Measurements from ENCODE around the gene SLC38A10. TPM values are rescaled to one million over a fixed set of nuclear protein-coding genes. Genes with fewer than 3 reads are reported as not detected.
"Not testable (repeated sequence)": the region's sequence is repeated elsewhere in the genome, so short reads cannot be mapped to it uniquely, and the experiment has no call there.

Gene SLC38A10
- total RNA-seq, 1 donor from 2014 or later, result 135 TPM

DNA sequence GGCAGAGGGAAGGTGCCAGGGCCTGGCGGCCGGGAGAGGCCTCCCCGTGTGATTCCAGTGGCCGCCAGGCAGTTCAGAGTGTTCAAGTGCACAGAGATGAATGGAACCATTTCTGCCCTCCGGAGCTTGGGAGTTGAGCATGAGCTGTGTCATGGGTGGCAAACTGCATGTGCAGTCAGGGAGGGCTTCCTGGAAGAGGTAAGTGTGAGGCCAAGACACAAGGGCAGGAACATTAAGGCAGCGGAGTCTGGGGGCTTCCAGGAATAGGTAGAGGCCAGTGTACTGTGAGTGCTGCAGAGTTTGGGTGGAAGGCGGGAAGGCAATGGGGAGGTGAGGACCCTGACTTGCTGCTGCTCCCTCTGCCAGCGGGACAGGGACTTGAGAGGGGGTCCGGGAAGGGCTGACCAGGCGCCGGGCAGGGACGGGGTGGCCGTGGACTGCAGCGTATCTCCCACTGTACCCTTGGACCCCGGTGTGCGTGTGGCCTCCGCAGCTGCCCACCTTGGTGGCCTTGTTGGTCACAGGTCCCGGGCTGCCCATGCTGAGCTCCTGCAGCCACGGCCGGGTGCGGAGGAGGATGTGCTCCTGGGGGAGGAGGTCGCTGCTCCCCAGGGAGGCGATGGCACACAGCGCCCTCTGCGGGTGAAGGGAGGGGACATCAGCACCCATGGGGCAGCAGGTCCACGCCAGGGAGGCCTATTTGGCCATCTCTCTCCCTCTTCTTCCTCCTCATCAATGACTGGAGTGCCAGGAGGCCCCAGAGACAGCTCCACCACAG is 64.9 kb downstream of the SLC38A10 start:
- no peak for DNase-seq (ENCODE audit: low spot score)

DNA sequence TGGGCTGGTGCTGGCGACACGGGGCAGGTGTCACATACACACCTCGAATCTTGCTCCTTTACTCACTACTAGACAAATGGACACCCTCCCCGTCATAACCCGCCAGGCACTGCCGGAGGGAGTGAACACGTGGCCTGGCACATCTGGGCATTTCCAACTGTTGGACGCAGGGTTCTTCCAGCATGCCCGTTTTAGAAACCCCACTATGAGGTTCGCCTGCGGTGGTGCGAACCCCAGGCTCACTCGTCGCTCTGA is 65.5 kb downstream of the SLC38A10 start:
- no peak for DNase-seq (ENCODE audit: low spot score)

DNA sequence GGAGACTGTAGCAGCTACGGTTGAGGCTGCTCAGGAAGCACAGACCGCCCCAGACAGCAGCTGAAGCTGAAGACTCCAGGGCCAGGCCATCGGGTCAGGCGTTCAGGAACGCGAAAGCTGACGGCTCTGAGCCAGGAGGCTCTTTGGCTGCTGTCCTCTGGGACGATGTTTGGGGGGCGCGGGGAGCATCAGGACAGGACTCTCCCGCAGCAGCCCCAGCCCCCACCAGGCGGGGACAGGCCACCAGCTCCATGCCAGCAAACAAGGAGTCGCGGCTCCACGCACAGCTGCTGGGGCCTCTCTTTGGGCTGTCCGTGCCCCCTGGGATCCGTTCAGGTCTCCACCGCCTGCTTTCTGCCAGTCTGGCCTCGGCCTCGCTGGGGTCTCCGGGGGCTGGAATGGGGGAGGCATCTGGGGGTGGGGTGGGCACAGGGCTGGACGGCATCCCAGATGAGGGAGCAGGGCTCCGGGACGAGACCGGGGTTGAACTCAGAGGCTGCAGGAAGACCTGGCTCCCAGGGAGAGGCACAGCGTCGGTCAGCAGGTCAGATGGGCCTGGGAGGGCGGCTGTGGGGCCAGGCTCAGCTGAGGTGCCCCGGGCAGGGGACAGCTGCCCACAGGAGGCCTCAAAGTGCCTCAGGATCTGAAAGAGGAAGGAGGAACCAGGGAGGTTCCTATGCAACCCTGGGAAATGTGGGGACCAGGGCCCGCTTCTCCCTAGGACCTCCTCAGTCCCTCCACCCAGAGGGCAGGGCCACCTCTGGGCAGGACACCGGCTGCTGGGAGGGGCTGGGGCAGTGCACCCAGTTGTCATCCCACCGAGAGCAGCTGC is 66.1 kb downstream of the SLC38A10 start:
- DNase-seq (ENCODE audit: low spot score), result no peak

DNA sequence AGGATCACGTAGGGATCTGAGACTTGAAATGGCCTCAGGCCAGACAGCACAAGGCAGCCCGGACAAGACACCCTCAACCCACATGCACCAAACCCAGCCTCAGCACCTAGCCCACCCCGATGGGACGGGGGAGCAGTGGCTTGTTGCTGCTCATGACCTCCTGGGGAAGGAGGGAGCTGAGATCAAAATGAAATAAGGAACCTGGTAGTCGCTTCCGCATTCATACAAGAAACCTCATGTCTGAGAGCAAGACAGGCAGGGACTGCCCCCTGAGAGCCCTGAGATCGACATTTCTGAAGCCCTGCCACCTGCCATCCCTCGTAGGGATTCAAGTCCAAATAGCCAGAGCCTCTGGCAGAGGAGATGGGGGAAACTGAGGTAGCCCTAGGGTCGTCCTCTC is 66.7 kb downstream of the SLC38A10 start:
- DNase-seq (ENCODE audit: low spot score), result no peak

DNA sequence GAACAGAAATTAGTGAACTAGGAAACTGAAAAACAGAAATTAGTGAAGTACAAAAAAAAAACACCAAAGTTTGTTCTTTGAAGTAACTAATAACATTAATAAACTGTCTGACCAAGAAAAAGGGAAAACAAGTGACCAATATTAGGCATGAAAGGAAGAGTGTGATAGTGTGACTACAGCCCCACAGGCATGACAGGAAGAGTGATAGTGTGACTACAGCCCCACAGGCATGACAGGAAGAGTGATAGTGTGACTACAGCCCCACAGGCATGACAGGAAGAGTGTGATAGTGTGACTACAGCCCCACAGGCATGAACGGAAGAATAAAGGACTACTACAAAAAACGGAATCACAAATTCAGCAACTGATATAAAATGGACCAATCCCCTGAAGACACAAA is 67.5 kb downstream of the SLC38A10 start:
- DNase-seq (ENCODE audit: low spot score), result not testable (repeated sequence)

DNA sequence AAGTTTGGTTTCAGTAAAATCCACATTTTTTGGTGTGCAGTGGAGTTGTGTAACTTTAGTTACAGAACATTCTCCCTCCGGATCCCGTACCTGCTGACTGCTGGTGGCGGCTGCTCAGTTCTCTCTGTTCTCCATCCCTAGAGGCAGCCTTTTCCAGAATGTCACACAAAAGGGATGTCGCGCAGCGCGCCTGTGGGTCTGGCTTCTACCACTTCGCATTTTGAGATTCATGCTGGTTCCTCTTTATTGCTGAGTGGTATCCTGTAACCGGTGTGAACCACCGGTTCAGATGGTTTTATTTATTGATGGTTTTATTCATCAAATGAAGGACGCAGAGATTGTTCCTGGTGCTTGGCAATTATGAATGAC is 71.4 kb downstream of the SLC38A10 start:
- DNase-seq (ENCODE audit: low spot score), result no peak

DNA sequence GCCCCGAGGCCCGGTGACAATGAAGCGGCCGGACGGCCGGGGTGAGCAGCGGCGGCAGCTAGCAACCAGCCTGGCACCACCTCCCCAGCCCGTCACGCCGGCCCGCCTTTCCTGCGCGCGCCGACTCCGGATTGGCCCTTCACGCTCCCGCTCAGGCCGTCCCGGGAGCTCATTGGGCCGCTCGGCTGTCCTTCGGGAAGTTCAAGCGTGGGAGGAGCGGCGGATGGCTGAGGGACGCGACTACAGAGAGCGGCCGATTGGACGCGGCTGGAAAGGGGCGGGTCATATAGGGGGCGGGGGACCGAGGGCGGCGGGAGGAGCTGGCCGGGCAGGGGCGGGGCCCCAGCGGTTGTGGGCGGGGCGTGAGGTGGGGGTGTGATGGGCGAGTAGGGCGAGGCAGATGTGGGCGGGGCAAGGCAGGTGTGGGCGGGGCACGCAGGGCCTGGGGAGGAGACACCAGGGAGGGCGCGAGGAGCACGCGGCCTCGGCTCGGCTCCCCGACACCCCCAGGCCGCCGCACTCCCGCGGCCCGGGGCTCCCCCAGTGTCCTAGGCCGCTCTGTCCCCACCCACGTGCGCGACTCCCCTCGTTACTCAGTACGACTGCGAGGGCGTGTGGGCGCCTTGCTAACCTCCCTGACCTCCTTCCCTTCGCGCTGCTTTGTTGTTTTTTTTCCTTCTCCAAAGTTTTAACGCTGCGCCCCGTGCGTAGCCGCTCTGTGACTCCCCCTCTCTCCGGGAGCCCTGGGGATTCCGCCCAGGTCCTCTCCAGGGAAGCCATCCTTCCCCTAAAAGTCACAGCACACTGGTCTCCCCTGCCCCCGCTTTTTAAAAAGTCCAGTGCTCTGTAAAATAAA is 72.0 kb downstream of the SLC38A10 start, which contains the start of gene CEP131:
TSS of gene CEP131 (minus strand) at position 60 of the 856 bp plus-strand sequence. CDS start 2,909 bp downstream, outside the sequence.
- peak; percentile 99 for DNase-seq (ENCODE audit: low spot score)

DNA sequence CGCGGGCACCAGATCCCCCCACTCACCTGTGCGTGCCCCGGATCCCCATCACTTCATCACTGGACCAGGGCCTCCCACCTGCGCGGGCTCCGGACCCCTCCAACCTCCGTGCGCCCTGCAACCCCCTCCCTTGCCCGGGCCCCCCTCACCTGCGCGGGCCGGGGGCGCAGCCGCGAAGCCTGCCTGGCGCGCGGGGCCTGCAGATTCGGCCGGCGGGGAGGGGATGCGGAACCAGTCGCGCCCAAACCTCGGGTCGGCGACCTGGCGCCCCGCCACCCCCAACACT is 72.5 kb downstream of the SLC38A10 start:
- no peak for DNase-seq (ENCODE audit: low spot score)

DNA sequence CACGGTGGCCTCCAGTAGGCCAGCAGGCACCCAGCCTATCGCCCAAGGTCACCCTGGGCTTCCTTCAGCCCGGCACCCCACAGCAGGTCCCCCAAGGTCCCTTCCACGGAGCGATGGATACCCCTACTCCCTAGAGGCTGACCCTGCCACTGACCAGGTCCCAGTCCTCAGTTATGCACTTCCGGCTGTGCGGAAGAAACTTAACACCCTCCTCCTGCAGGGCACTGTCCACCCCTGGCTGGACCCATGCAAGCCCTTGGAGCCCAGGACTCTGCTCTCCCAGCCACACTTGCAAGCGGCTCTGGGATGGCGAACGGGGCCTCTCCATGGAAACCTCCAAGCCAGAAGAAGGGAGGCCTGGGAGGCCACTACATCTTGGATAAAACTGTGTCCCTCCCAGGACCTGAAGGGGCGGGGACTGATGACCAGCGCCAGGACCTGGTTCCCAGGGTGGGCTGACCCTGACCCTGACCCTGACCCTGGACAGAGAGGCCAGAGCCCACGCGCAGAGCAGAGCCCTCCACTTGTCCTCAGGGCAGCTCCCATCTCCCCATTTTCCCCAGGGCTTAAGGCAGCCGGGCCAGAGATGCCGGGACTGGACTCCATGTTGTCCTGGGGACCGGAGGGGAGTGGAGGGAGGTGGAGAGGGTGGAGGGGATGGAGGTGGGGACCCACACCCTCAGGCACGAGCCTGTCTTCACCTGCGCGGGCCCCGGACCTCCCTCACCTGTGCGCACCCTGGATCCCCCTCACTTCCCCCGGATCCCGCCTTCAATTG is 73.1 kb downstream of the SLC38A10 start:
- DNase-seq (ENCODE audit: low spot score), result no peak

DNA sequence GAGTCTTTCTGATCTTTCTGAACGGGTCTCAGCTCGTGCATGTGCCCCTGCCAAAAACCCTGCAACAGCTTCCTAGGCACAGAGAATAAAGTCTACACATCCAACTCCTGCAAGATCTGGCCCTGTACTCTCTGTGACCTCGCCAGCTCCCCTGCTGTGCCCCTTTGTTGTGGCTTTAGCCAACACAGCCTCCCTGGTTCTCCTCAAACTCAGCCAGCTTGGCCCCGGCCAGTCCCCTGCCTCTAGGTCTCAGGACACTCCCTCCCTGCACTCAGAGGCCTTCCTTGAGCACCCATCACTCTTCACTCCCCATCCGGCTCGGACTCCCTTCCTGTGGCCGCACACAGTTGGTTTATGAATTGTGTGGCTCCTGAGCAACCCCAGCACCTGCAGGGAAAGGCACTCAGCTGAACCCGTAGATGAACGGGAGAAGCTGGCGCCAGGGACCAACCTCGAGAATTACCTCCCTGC is 73.7 kb downstream of the SLC38A10 start:
- DNase-seq (ENCODE audit: low spot score), result no peak

DNA sequence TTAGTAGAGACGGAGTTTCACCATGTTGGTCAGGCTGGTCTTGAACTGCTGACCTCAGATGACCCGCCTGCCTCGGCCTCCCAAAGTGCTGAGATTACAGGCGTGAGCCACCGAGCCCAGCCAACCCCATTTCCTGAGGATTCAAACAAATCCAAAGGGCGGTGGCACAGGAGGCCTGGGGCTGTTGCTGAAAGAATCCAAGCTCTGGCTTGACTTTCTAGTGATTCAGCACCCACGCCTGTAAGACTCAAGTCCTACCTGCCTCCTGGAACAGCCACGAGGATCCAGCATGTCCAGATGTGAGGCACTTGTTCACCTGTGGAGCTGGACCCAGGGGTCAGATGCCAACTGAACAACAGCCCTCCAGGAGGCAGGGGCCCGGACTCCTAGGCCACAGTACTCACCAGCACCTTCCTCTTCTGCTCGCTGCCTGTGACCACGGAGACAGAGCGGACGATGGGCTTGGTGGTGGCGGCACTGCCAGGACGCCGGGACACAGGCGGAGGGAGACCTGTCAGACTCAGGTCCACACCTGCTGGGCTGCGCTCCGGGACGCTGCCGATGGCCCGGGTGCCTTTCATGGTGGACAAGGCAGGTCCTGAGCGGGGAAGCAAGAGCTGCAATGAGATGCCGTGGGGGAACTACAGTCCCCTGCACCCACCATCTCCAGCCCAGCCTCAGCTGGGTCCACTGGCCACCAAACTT is 75.5 kb downstream of the SLC38A10 start:
- no peak for DNase-seq (ENCODE audit: low spot score)

DNA sequence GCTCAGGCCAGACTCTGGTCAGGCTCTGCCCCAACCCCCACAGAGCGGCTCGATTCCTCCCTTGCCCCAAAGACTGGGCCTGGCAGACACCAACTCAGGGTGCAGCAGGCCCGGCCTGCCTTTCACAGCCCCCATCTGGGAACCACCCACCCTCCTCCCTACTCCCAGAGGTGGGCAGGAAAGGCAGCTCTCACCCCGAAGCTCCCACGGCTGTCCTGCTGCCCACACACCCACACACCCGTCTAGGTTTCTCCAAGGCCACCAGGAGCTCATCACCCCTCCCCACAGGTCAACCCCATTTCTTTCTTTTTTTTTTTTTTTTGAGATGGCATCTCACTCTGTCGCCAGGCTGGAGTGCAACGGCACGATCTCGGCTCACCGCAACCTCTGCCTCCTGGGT is 76.1 kb downstream of the SLC38A10 start:
- DNase-seq (ENCODE audit: low spot score), result no peak

DNA sequence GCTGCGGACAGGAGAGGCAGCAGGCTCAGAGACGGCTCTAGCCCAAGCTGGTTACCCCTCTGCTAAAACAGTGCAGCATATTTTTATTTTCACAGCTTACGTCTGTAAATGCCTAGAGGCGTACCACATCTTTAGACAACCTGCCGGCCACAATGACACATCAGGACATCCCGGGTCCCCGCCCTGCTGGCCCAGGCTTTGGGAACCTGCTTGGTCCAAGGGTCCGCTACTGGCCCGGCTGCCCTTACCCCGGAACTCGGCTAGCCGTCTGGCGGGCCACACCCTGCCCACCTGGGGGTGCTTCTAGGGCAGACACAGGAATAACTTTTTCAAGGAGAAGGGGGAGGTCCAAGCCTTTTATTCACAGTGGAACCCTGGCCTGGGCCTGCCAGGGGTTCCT is 76.6 kb downstream of the SLC38A10 start:
- no peak for DNase-seq (ENCODE audit: low spot score)

DNA sequence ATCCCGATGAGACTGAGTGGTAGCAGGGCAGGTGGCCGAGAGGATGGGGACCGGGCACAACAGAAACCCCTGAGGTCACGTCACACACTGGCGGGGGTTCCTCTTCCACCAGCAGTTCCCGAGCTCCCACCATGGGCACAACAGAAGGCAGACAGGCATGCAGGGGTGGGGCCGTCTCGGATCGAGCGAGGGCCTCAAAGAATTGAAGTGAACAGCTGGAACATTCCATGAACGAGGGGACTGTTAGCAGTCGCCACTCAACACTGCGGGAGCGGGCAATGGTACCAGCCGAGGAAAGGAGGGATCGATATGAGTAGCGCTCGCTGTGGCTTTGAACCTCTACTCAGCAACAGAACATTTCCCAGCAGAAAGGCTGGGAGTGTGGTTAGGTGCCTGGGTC is 77.6 kb downstream of the SLC38A10 start:
- DNase-seq (ENCODE audit: low spot score), result no peak

DNA sequence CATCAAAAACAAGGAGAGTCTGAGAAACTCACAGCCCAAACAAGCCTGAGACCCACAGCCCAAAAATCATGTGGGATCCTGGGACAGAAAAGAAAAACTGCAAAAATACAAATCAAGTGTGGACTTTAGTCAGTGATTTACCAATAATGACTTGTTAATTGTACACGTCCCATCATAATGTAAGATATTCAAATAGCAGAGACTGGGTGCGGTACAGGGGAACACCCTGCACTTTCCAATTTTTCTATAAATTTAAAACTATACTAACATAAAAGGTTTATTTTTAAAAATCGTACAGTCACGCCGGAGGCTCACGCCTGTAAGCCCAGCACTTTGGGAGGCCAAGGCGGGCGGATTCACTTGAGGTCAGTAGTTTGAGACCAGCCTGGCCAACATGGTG is 81.1 kb downstream of the SLC38A10 start:
- no peak for DNase-seq (ENCODE audit: low spot score)

DNA sequence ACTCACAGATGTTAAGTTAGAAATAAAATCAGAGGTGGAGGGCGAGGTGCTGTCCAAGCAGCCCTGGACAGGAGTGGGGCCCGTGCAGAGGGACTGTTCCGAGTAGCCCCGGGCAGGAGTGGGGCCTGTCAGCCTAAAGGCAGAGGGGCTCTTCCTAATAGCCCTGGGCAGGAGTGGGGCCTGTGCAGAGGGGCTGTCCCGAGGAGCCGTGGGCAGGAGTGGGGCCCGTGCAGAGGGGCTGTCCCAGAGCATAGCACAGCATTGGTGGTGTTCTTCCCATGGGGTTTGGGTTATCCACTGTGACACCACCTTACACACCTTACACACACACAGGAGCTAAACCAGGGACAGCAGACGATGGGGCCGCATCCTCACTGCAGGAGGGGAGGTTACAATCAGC is 82.7 kb downstream of the SLC38A10 start:
- DNase-seq (ENCODE audit: low spot score), result no peak

DNA sequence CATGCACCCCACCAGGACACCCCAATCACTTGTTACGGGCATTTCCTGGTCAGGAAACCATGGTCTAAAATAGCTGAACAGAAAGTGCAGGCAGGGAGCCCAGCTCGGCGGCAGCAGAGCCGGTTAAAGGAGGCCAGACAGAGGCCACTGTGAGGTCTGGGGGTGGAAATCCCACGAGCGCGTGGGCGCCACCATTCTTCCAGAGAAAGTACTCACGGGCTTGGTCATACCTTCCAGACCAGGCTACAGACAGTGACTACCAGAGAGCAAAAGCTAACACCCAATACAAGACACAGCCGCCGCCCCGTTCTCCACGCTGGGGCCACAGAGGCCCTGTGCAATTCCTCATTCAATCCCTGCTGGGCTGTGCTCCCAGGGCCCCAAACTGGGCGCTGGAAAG is 84.2 kb downstream of the SLC38A10 start:
- DNase-seq (ENCODE audit: low spot score), result no peak

DNA sequence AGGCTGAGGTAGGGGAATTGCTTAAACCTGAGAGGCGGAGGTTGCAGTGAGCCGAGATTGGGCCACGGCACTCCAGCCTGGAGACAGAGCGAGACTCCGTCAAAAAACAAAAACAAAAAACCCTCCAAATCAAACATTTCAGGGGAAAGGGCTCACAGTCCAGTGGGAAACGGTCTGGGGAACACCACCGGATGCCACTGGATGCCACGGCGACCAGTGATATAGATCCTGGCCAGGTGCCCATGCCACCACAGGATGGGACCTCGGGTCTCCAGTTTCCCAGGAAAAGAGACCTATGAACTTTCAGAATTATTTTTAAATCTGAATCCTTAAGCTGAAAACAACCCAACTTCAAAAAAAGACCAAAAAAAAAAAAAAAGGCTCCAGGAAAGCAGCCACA is 84.6 kb downstream of the SLC38A10 start:
- no peak for DNase-seq (ENCODE audit: low spot score)

DNA sequence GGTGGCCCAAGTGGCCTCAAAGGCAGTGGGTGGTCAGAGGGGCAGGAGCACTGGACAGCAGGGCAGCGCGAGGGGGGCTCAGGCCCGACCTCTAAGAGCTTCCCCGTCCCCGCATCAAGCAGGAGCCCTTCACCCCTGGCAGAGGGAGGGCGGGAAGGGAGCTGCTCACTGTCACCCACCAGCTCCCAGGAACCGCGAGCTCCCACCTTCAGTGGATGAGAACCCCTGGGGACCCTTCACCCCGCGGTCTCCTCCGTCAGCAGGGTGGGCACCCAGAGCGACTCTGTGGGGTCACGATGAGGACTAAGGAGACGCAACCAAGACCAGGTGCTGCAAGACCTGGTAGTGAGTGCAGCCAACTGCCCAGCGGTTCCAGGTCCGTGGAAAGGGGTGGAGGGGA is 86.0 kb downstream of the SLC38A10 start:
- no peak for DNase-seq (ENCODE audit: low spot score)

DNA sequence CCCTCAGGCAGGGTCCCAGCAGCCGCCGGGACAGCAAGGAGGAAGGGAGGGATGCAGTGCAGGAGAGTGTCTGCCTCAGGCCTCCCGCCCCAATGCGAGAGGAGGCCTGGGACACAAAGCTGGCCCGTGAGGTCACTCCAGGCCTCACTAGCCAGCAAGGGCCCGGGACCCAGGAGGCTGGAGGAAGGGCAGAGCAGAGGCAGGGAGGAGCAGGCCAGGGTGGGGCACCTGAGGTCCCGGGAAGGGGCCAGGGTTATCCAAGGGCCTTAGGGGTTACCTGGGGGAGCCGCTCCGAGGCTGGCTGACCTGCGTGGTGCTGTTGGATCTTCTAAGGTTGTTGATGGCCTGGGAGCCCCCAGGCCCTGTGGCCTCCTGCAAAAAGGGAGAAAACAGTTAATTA is 86.5 kb downstream of the SLC38A10 start:
- DNase-seq (ENCODE audit: low spot score), result no peak
